Endothelial cell of umbilical vein (primary cell): ENCODE data around the gene ZNF488. TPM values are rescaled to one million over a fixed set of nuclear protein-coding genes. Genes with fewer than 3 reads are reported as not detected.

Source experiments
- BruUV-seq: library from RNA; stranded (reverse); fragments of 400-500 nt; replicated peaks from 2 replicates; lab custom pipeline; 2021; lab: Mats Ljungman, UMichigan
- CTCF ChIA-PET: fragments of 300-600, 350-600 bp; sonication (Branson Sonifier 250); formaldehyde crosslinking; loops from one replicate; lab custom pipeline; 2021; ENCODE audit warnings: antibody characterized with exemption, inconsistent platforms; lab: Charles Lee
- POLR2A ChIA-PET: fragments of 300-600, 350-600 bp; sonication (Branson Sonifier 250); formaldehyde crosslinking; loops from one replicate; lab custom pipeline; 2021; ENCODE audit warnings: antibody characterized with exemption, inconsistent platforms; lab: Charles Lee
- DNase-seq: peaks from one replicate; pipeline ENCODE4 v3.0.0-alpha.2; 2011; ENCODE audit warnings: low read depth, low spot score
- FAIRE-seq: peaks from 2 replicates; lab custom pipeline; 2011; peaks lifted over from hg19 to GRCh38; lab: Jason Lieb, UNC
- H2AFZ ChIP-seq: 2 replicates; pipeline ENCODE4 v1.6.0; 2012; ENCODE audit warnings: low read depth, low read length, control low read depth, inconsistent platforms
- H3K27ac ChIP-seq: 2 replicates; pipeline ENCODE4 v1.5.1; 2011; ENCODE audit warnings: low read depth, mild to moderate bottlenecking, control low read depth, low read length, moderate library complexity; ENCODE audit not compliant: insufficient read depth
- H3K27me3 ChIP-seq, 2 experiments: 2 replicates each; pipeline versions ENCODE4 v1.6.0 to v1.6.1; 2011; ENCODE audit warnings: low read length in 2 of 2, mixed read lengths in 1 of 2; ENCODE audit not compliant: control insufficient read depth in 2 of 2, insufficient read depth in 2 of 2
- H3K36me3 ChIP-seq, 2 experiments: 2 replicates in 1 of 2; 3 replicates in 1 of 2; pipeline ENCODE4 v1.5.1; 2011; ENCODE audit warnings: low read length in 2 of 2, mild to moderate bottlenecking in 1 of 2, moderate library complexity in 1 of 2; ENCODE audit not compliant: control insufficient read depth in 2 of 2, insufficient read depth in 2 of 2; ENCODE audit errors: extremely low read depth in 1 of 2
- H3K4me1 ChIP-seq: 3 replicates; pipeline ENCODE4 v1.5.1; 2011; ENCODE audit warnings: mild to moderate bottlenecking, low read length; ENCODE audit not compliant: control insufficient read depth, insufficient read depth; ENCODE audit errors: extremely low read depth
- H3K4me2 ChIP-seq: 2 replicates; pipeline ENCODE4 v1.6.1; 2011; ENCODE audit warnings: low read length, control low read depth, mixed read lengths; ENCODE audit not compliant: insufficient read depth
- H3K4me3 ChIP-seq, 3 experiments: fragments of 200-600 bp in 1 of 3; sonication (generic), shearing (Covaris generic) in 1 of 3; replicated peaks in 1 of 3; 2 replicates each; pipeline ENCODE4 v1.5.1; 2011 to 2016; ENCODE audit warnings: control low read depth in 3 of 3, low read length in 3 of 3, mild to moderate bottlenecking in 2 of 3, inconsistent platforms in 1 of 3, low read depth in 1 of 3, moderate library complexity in 1 of 3; ENCODE audit not compliant: insufficient read depth in 1 of 3
- H3K79me2 ChIP-seq: 2 replicates; pipeline ENCODE4 v1.6.0; 2012; ENCODE audit warnings: low read length, inconsistent platforms; ENCODE audit not compliant: control insufficient read depth, insufficient read depth
- H3K9ac ChIP-seq: replicated peaks from 2 replicates; pipeline ENCODE3; 2011; ENCODE audit warnings: low read length, control low read depth; ENCODE audit not compliant: insufficient read depth; ENCODE audit errors: extremely low read depth
- H3K9me1 ChIP-seq: replicated peaks from 3 replicates; pipeline ENCODE4 v1.6.0; 2011; ENCODE audit warnings: mild to moderate bottlenecking, low read length; ENCODE audit not compliant: control insufficient read depth, insufficient read depth; ENCODE audit errors: extremely low read depth
- H3K9me3 ChIP-seq: replicated peaks from 2 replicates; pipeline ENCODE4 v1.5.1; 2012; ENCODE audit warnings: low read length, inconsistent platforms; ENCODE audit not compliant: control insufficient read depth, insufficient read depth
- H4K20me1 ChIP-seq: replicated peaks from 2 replicates; pipeline ENCODE3; 2011; ENCODE audit warnings: mild to moderate bottlenecking, low read length; ENCODE audit not compliant: control insufficient read depth, insufficient read depth; ENCODE audit errors: extremely low read depth
- EZH2 ChIP-seq: IDR thresholded peaks from 2 replicates; pipeline ENCODE4 v1.6.1; 2012; ENCODE audit warnings: borderline replicate concordance, low read depth, mild to moderate bottlenecking, moderate library complexity, low read length, inconsistent platforms; ENCODE audit not compliant: severe bottlenecking
- FOS ChIP-seq: IDR thresholded peaks from 2 replicates; pipeline ENCODE4 v1.6.1; 2011; ENCODE audit warnings: mild to moderate bottlenecking, low read length, moderate library complexity, borderline replicate concordance; ENCODE audit not compliant: insufficient read depth
- GATA2 ChIP-seq: IDR thresholded peaks from 2 replicates; pipeline ENCODE4 v1.7.0; 2011; ENCODE audit warnings: low read depth, mild to moderate bottlenecking, moderate library complexity, mixed read lengths, low read length; ENCODE audit not compliant: insufficient read length, insufficient read depth
- JUN ChIP-seq: IDR thresholded peaks from 2 replicates; pipeline ENCODE4 v1.6.1; 2011; ENCODE audit warnings: borderline replicate concordance, low read depth; ENCODE audit not compliant: insufficient read length, insufficient read depth
- MAX ChIP-seq: IDR thresholded peaks from 2 replicates; pipeline ENCODE4 v1.6.1; 2011; ENCODE audit not compliant: insufficient read depth, insufficient read length
- MYC ChIP-seq: IDR thresholded peaks from one replicate; pipeline ENCODE4 v1.6.1; 2011; ENCODE audit warnings: mild to moderate bottlenecking, low read depth, low read length
- POLR2A ChIP-seq: IDR thresholded peaks from 2 replicates; pipeline ENCODE4 v1.6.1; 2012; ENCODE audit warnings: low read depth, mild to moderate bottlenecking, control low read depth, low read length
- POLR2AphosphoS5 ChIP-seq: IDR thresholded peaks from 2 replicates; pipeline ENCODE4 v1.6.1; 2012; ENCODE audit warnings: low read depth, mild to moderate bottlenecking, control low read depth, low read length, moderate library complexity; ENCODE audit not compliant: insufficient read depth
- dilution Hi-C: fragments of 300-500 bp; cut with MboI; formaldehyde crosslinking; loops from one replicate; pipeline ENCODE4 v1.15.0; 2019; ENCODE audit warnings: low sequenced_read_pairs; ENCODE audit not compliant: extremely low pct_ligation_motif_present
- intact Hi-C: fragments of 100-400 bp; cut with micrococcal nuclease; formaldehyde crosslinking; loops from one replicate; pipeline ENCODE4 v1.10.0; 2022
- polyA plus RNA-seq, 4 experiments: library from polyadenylated mRNA; depleted of rRNA in 3 of 4; stranded (reverse) in 3 of 4; unstranded in 1 of 4; fragments of >200 nt; gene quantifications; 2 replicates each; pipeline versions ENCODE4 v1.2.1 to v1.2.3, GENCODE V29; 2011 to 2012; ENCODE audit warnings: missing spikeins in 1 of 4
- total RNA-seq: library from RNA; stranded (reverse); gene quantifications from 2 replicates; pipeline ENCODE4 v1.2.3, GENCODE V29; 2021
- TF ChIP-seq, protein P1 (sequence below), 2 donors: IDR thresholded peaks; 1 replicate in 1 of 2; 2 replicates in 1 of 2; pipeline ENCODE4 v1.5.1; 2011; ENCODE audit warnings: low read length in 2 of 2, mild to moderate bottlenecking in 2 of 2, moderate library complexity in 2 of 2, control low read depth in 1 of 2, inconsistent platforms in 1 of 2, low read depth in 1 of 2; ENCODE audit not compliant: insufficient read depth in 1 of 2; ENCODE audit errors: extremely low read depth in 1 of 2

ZNF488 gene
- total and polyA plus RNA-seq, 2 donors (not counting 3 experiments of a cell fraction or from before 2014, with no cell fraction given): 0.21 to 0.38 TPM

DNA sequence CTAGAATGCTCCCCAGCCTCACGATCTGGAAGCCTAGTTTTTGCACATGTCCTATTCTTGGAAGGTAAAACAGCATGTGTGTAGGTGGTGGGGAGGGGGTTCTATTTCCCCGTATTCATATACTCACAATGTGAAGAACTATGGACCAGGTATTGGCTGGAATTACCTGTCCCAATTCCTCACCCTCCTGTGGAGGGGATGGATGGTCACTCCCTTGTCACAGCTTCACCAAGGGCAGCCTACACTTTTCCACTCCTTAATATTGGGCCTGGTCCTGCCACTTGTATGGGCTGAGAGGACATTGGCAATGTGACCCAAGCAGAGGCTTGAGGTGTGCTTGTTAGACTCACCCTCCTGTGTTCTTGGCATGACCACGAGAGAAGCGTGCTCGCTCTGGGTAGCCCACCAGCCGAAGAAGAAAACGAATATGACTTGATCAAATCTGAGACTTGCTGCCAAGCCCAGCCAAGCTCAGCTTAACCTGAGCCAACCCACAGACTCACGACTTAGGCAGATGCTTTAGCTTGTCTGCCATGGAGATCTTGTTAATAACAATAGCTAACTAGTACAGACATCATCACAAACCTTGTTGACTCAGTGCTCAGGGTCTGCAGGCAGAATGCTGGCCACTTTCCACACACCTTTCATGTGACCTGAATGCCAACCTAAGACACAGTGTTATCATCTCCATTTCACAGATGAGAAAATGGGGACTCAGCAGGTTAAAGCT is 17.2 kb downstream of the ZNF488 start:
- no peaks in the 10 kb centered on the region for H3K36me3 ChIP-seq
- H3K4me2 ChIP-seq: no peak overlapping the region
- H4K20me1 ChIP-seq: no peaks in the 10 kb centered on the region
- H3K4me3 ChIP-seq: no peak overlapping the region
- no TSS peak for BruUV-seq
- CTCF ChIA-PET: interaction anchor here (1.2 to 1.3 kb wide), 2 partner anchors 26 kb away, joined by 3 to 7 read pairs; no protein-coding TSS in a partner anchor
- no peak overlapping the region for H3K27ac ChIP-seq
- TF ChIP-seq GATA2 (no peak), EZH2 (no peak), POLR2AphosphoS5 (no peak), MAX (no peak), FOS (no peak), MYC (no peak), JUN (no peak), POLR2A (no peak)
- TF ChIP-seq, protein P1, sequence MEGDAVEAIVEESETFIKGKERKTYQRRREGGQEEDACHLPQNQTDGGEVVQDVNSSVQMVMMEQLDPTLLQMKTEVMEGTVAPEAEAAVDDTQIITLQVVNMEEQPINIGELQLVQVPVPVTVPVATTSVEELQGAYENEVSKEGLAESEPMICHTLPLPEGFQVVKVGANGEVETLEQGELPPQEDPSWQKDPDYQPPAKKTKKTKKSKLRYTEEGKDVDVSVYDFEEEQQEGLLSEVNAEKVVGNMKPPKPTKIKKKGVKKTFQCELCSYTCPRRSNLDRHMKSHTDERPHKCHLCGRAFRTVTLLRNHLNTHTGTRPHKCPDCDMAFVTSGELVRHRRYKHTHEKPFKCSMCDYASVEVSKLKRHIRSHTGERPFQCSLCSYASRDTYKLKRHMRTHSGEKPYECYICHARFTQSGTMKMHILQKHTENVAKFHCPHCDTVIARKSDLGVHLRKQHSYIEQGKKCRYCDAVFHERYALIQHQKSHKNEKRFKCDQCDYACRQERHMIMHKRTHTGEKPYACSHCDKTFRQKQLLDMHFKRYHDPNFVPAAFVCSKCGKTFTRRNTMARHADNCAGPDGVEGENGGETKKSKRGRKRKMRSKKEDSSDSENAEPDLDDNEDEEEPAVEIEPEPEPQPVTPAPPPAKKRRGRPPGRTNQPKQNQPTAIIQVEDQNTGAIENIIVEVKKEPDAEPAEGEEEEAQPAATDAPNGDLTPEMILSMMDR (IDR thresholded peaks at IDR 0.05; ENCODE audit: extremely low read depth in 1 of 2, insufficient read depth in 1 of 2, low read depth in 1 of 2, low read length in 2 of 2): no peak
- DNase-seq (no peak), FAIRE-seq (no peak)
- intact Hi-C loops: loop anchor here (1.0 kb wide), 1 partner anchor 13 kb away; no protein-coding TSS in a partner anchor
- no peaks in the 10 kb centered on the region for H3K9me3 ChIP-seq
- no peak overlapping the region for H2AFZ ChIP-seq
- H3K79me2 ChIP-seq: no peaks in the 10 kb centered on the region
- dilution Hi-C loops: no loop called here
- H3K4me1 ChIP-seq: no peaks in the 10 kb centered on the region
- POLR2A ChIA-PET: no interaction called here
- no peaks in the 10 kb centered on the region for H3K27me3 ChIP-seq
- H3K9me1 ChIP-seq: no peaks in the 10 kb centered on the region
- no peak overlapping the region for H3K9ac ChIP-seq
